Measurements from ENCODE around the gene WDR6. TPM values are rescaled to one million over a fixed set of nuclear protein-coding genes. Genes with fewer than 3 reads are reported as not detected.
"Not testable (repeated sequence)": the region's sequence is repeated elsewhere in the genome, so short reads cannot be mapped to it uniquely, and the experiment has no call there.

The WDR6 gene
- total RNA-seq, 1 experiment from 2014 or later, result 25.3 TPM

GRCh38 chr3:48990636-48991469 is 16.3 kb upstream of the WDR6 start:
- no peak for DNase-seq (ENCODE audit: low spot score)

- DNase-seq (ENCODE audit: low spot score), result no peak
These were observed 15.2 kb upstream of the WDR6 start for GRCh38 chr3:48991851-48992545.

GRCh38 chr3:48993834-48994233 is 13.4 kb upstream of the WDR6 start:
- no peak for DNase-seq (ENCODE audit: low spot score)

- DNase-seq (ENCODE audit: low spot score), result no peak
These were observed 10.6 kb upstream of the WDR6 start for GRCh38 chr3:48996640-48997039.

GRCh38 chr3:48997102-48997635 is 10.0 kb upstream of the WDR6 start:
- DNase-seq (ENCODE audit: low spot score), result no peak

- no peak for DNase-seq (ENCODE audit: low spot score)
These were observed 9.2 kb upstream of the WDR6 start for GRCh38 chr3:48997714-48998637.

GRCh38 chr3:48999085-48999858 is 7.9 kb upstream of the WDR6 start:
- DNase-seq (ENCODE audit: low spot score), result no peak

GRCh38 chr3:49001155-49001554 is 6.0 kb upstream of the WDR6 start:
- no peak for DNase-seq (ENCODE audit: low spot score)

GRCh38 chr3:49004352-49005302 is 2.6 kb upstream of the WDR6 start:
- no peak for DNase-seq (ENCODE audit: low spot score)

GRCh38 chr3:49005303-49005680 is 1.9 kb upstream of the WDR6 start:
- no peak for DNase-seq (ENCODE audit: low spot score)

GRCh38 chr3:49005998-49006397 is 1.2 kb upstream of the WDR6 start:
- no peak for DNase-seq (ENCODE audit: low spot score)

- DNase-seq (ENCODE audit: low spot score), result no peak
These were observed 653 bp upstream of the WDR6 start for GRCh38 chr3:49006408-49007067.

- DNase-seq (ENCODE audit: low spot score), result peak; percentile 68
These were observed 759 bp downstream of the WDR6 start for GRCh38 chr3:49007771-49008528.

- not testable (repeated sequence) for DNase-seq (ENCODE audit: low spot score)
These were observed 1.4 kb downstream of the WDR6 start for GRCh38 chr3:49008627-49009026.

GRCh38 chr3:49009396-49009795 is 2.2 kb downstream of the WDR6 start:
- DNase-seq (ENCODE audit: low spot score), result no peak

GRCh38 chr3:49012441-49013017 is 5.3 kb downstream of the WDR6 start:
- no peak for DNase-seq (ENCODE audit: low spot score)

- DNase-seq (ENCODE audit: low spot score), result no peak
These were observed 6.0 kb downstream of the WDR6 start for GRCh38 chr3:49013113-49013737.

Data from H4 (cell line).